GM19467 (cell line): ENCODE results near the gene PCDHGB5.
A peak's percentile ranks its signal among the peaks of the same experiment; 100 is the strongest.
"Not testable (repeated sequence)": the region's sequence is repeated elsewhere in the genome, so short reads cannot be mapped to it uniquely, and the experiment has no call there.

Experiments
- ATAC-seq: cut with Tn5 transposase; IDR thresholded peaks from one replicate; pipeline ENCODE4 v1.9.1; 2021; ENCODE audit warnings: mild to moderate bottlenecking, moderate library complexity; ENCODE audit not compliant: unreplicated experiment

PCDHGB5 gene

GRCh38 chr5:141397756-141398551, at the start of gene PCDHGB5:
PCDHGB5 (plus strand) TSS chr5:141397947; CDS start chr5:141398128, 181 bp downstream.
- ATAC-seq, result not testable (repeated sequence)

GRCh38 chr5:141349917-141350619, 47.7 kb upstream of the PCDHGB5 start, which contains the start of gene PCDHGB1:
PCDHGB1 (plus strand) TSS chr5:141350099; CDS start chr5:141350261, 162 bp downstream.
- ATAC-seq, result peak; percentile 61

GRCh38 chr5:141351591-141351990, 46.2 kb upstream of the PCDHGB5 start:
- no peak for ATAC-seq

- no peak for ATAC-seq
Measured at GRCh38 chr5:141354900-141355469, 42.8 kb upstream of the PCDHGB5 start, which contains the start of gene PCDHGA4. PCDHGA4 (plus strand) TSS chr5:141355021; CDS start chr5:141355108, 87 bp downstream.

- ATAC-seq, result no peak
Measured at GRCh38 chr5:141355641-141356040, 42.1 kb upstream of the PCDHGB5 start.

- no peak for ATAC-seq
Measured at GRCh38 chr5:141356133-141356532, 41.6 kb upstream of the PCDHGB5 start.

DNA sequence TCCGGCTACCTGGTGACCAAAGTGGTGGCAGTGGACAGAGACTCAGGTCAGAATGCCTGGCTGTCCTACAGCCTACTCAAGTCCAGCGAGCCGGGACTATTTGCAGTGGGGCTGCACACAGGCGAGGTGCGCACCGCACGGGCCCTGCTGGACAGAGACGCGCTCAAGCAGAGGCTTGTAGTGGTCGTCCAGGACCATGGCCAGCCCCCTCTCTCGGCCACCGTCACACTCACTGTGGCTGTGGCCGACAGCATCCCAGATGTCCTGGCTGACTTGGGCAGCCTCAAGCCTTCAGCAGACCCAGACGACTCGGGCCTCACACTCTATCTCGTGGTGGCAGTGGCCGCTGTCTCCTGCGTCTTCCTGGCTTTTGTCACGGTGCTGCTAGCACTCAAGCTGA, 40.8 kb upstream of the PCDHGB5 start:
- no peak for ATAC-seq

DNA sequence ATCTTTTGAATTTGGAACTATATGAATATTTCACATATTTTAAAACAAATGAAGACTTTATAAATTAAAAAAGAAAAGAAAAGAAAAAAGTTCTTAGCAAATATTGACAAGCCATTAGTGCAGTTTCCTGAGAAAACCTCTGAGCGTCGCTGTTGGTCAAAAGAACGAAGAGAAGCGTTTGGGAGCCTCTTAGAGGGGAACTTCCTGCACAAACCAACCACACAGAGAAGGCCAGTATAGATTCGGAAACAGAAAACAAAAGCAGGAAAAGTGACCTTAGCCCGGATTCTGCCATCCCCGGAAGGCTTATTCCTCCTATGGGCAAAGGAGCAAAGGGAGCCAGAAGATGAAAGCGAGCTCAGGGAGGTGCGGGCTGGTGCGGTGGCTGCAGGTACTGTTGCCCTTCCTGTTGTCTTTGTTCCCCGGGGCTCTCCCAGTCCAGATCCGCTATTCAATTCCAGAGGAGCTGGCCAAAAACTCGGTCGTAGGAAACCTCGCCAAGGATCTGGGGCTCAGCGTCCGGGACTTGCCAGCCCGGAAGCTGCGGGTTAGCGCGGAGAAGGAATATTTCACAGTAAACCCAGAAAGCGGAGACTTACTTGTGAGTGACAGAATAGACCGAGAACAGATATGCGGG, 37.8 kb upstream of the PCDHGB5 start, which contains the start of gene PCDHGB2:
Gene PCDHGB2, plus strand, starts transcription at position 205 of the 637 bp plus-strand sequence. Its CDS starts 142 bp downstream, at position 347.
- ATAC-seq, result no peak

- no peak for ATAC-seq
Measured at GRCh38 chr5:141360685-141361084, 37.1 kb upstream of the PCDHGB5 start.

DNA sequence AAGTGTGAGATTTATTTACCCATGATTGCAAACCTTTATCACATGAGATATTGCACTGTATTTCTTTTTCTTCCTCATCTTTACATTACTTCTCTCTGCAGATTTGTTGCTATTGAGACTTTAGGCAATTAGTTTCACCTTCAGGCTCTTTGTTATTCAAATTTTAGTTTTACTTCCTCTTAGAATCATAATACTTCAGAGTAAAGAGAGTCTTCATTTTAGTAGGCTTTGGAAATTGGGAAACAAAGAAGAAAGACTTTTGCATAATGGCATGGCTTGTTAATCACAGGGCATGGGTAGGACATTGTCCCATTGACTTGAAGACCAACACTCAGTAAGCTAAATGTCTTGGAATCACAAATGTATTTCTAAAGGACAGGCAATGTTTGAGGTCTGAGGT, 35.0 kb upstream of the PCDHGB5 start:
- no peak for ATAC-seq

DNA sequence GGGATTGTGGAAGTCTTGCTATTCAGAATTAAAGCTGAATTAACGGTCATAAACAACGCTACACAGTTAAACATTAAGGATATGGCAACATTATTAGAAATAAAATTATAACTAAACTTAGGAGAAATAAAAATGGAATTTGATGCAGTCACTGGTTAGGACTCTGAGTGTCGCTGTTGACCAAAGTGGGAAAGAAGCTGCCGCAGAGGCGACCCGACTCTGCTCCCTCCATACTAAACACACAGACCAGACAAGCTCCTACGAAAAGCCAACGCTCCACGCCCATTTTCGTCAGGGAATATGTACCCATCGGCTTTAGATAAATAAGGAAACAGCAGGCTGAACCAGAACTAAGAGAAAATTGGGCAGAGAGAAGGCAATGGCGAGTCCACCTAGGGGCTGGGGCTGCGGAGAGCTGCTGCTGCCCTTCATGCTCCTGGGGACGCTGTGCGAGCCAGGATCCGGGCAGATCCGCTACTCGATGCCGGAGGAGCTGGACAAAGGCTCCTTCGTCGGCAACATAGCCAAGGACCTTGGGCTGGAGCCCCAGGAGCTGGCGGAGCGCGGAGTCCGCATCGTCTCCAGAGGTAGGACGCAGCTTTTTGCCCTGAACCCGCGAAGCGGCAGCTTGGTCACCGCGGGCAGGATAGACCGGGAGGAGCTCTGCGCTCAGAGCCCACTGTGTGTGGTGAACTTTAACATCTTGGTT, 33.6 kb upstream of the PCDHGB5 start, which contains the start of gene PCDHGA5:
Gene PCDHGA5, plus strand, starts transcription at position 211 of the 709 bp plus-strand sequence. Its CDS starts 169 bp downstream, at position 380.
- ATAC-seq, result no peak

DNA sequence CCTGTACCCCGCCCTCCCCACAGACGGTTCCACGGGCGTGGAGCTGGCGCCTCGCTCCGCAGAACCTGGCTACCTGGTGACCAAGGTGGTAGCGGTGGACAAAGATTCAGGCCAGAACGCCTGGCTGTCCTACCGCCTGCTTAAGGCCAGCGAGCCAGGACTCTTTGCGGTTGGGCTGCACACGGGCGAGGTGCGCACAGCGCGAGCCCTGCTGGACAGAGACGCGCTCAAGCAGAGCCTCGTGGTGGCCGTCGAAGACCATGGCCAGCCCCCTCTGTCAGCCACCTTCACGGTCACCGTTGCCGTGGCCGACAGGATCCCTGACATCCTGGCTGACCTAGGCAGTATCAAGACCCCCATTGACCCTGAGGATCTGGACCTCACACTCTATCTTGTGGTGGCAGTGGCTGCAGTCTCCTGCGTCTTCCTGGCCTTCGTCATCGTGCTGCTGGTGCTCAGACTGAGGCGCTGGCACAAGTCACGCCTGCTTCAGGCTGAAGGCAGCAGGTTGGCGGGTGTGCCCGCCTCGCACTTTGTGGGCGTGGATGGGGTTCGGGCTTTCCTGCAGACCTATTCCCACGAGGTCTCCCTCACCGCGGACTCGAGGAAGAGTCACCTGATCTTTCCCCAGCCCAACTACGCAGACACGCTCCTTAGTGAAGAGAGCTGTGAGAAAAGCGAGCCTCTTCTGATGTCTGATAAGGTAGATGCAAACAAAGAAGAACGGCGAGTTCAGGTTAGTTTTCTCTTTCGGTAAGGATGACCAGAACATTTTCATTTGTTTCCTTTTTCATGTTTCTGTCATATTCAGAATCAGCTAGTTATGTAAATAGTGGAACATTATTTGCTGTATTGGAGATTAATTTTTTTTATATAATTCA, 31.5 kb upstream of the PCDHGB5 start:
- no peak for ATAC-seq

- ATAC-seq, result peak; percentile 58
Measured at GRCh38 chr5:141369994-141370848, 27.5 kb upstream of the PCDHGB5 start, which contains the start of gene PCDHGB3. PCDHGB3 (plus strand) TSS chr5:141370242; CDS start chr5:141370395, 153 bp downstream.

GRCh38 chr5:141371572-141372475, 25.9 kb upstream of the PCDHGB5 start:
- no peak for ATAC-seq

GRCh38 chr5:141373673-141374317, 24.0 kb upstream of the PCDHGB5 start, which contains the start of gene PCDHGA6:
PCDHGA6 (plus strand) TSS chr5:141373891; CDS start chr5:141374084, 193 bp downstream.
- ATAC-seq, result no peak

DNA sequence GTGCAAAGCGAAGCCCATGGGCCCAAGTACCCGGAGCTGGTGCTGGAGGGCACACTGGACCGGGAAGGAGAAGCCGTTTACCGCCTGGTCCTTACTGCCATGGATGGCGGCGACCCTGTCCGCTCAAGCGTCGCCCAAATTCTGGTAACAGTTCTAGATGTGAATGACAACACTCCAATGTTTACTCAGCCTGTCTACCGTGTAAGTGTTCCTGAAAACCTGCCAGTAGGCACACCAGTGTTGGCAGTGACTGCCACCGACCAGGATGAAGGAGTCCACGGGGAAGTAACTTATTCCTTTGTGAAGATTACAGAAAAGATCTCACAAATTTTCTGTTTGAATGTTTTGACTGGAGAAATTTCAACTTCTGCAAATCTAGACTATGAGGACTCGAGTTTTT, 23.1 kb upstream of the PCDHGB5 start:
- no peak for ATAC-seq
